H9 (cell line): Measurements from ENCODE around the gene FBLN2. TPM values are rescaled to one million over a fixed set of nuclear protein-coding genes. Genes with fewer than 3 reads are reported as not detected.

Experiments
- DNase-seq: peaks from one replicate; pipeline ENCODE4 v3.0.0-alpha.2; 2017
- H2AFZ ChIP-seq: one replicate; pipeline ENCODE4 v1.6.1; 2013; ENCODE audit warnings: mild to moderate bottlenecking, low read length, control low read depth, moderate library complexity
- H2AK5ac ChIP-seq: 2 replicates; pipeline ENCODE4 v1.6.1; 2013; ENCODE audit warnings: low read length, control low read depth, mixed read lengths; ENCODE audit not compliant: insufficient read length
- H2BK120ac ChIP-seq: one replicate; pipeline ENCODE4 v1.6.1; 2013; ENCODE audit warnings: low read depth, mild to moderate bottlenecking, low read length, control low read depth, inconsistent platforms; ENCODE audit not compliant: poor library complexity, severe bottlenecking
- H2BK12ac ChIP-seq: 2 replicates; pipeline ENCODE4 v1.6.1; 2013; ENCODE audit warnings: low read length, control low read depth, mixed read lengths, low read depth; ENCODE audit not compliant: insufficient read length
- H2BK15ac ChIP-seq: 2 replicates; pipeline ENCODE4 v1.6.1; 2013; ENCODE audit warnings: low read depth, low read length, control low read depth
- H2BK20ac ChIP-seq: one replicate; pipeline ENCODE4 v1.6.1; 2013; ENCODE audit warnings: low read depth, mild to moderate bottlenecking, low read length, control low read depth, inconsistent platforms; ENCODE audit not compliant: poor library complexity, severe bottlenecking
- H2BK5ac ChIP-seq: 2 replicates; pipeline ENCODE4 v1.6.1; 2013; ENCODE audit warnings: low read length, control low read depth, mixed read lengths; ENCODE audit not compliant: insufficient read length
- H3K14ac ChIP-seq: 2 replicates; pipeline ENCODE4 v1.6.1; 2013; ENCODE audit warnings: low read length, control low read depth; ENCODE audit not compliant: insufficient read depth
- H3K18ac ChIP-seq: 2 replicates; pipeline ENCODE4 v1.6.1; 2013; ENCODE audit warnings: low read depth, mild to moderate bottlenecking, mixed read lengths, low read length, control low read depth; ENCODE audit not compliant: insufficient read length
- H3K23ac ChIP-seq: 2 replicates; pipeline ENCODE4 v1.6.1; 2013; ENCODE audit warnings: low read length, control low read depth, mixed read lengths, low read depth; ENCODE audit not compliant: insufficient read length
- H3K23me2 ChIP-seq: 2 replicates; pipeline ENCODE4 v1.6.1; 2013; ENCODE audit warnings: low read depth, mild to moderate bottlenecking, mixed read lengths, low read length, control low read depth; ENCODE audit not compliant: insufficient read length, poor library complexity, severe bottlenecking
- H3K27ac ChIP-seq: 2 replicates; pipeline ENCODE4 v1.5.1; 2013; ENCODE audit warnings: low read length, control low read depth, mixed read lengths, low read depth; ENCODE audit not compliant: insufficient read length
- H3K27me3 ChIP-seq: 2 replicates; pipeline ENCODE4 v1.6.1; 2013; ENCODE audit warnings: low read length, control low read depth, inconsistent platforms; ENCODE audit not compliant: insufficient read depth
- H3K4ac ChIP-seq: 2 replicates; pipeline ENCODE4 v1.6.1; 2013; ENCODE audit warnings: low read depth, mild to moderate bottlenecking, control low read depth, inconsistent platforms, low read length, moderate library complexity
- H3K4me1 ChIP-seq: 2 replicates; pipeline ENCODE4 v1.6.1; 2013; ENCODE audit warnings: low read length, control low read depth, inconsistent platforms; ENCODE audit not compliant: insufficient read depth
- H3K4me2 ChIP-seq: 2 replicates; pipeline ENCODE4 v1.6.1; 2013; ENCODE audit warnings: low read length, control low read depth, mixed read lengths; ENCODE audit not compliant: insufficient read length, insufficient read depth
- H3K56ac ChIP-seq: 2 replicates; pipeline ENCODE4 v1.6.1; 2013; ENCODE audit warnings: low read depth, mild to moderate bottlenecking, mixed read lengths, low read length, control low read depth; ENCODE audit not compliant: insufficient read length
- H3K79me1 ChIP-seq: 2 replicates; pipeline ENCODE4 v1.6.1; 2013; ENCODE audit warnings: low read depth, mild to moderate bottlenecking, moderate library complexity, low read length, control low read depth, inconsistent platforms; ENCODE audit not compliant: insufficient read depth, poor library complexity, severe bottlenecking
- H3K79me2 ChIP-seq: 2 replicates; pipeline ENCODE4 v1.6.1; 2013; ENCODE audit warnings: low read length, control low read depth, inconsistent platforms; ENCODE audit not compliant: insufficient read depth
- H3K9ac ChIP-seq: 2 replicates; pipeline ENCODE4 v1.6.1; 2013; ENCODE audit warnings: low read length, control low read depth, mixed read lengths; ENCODE audit not compliant: insufficient read length; ENCODE audit errors: extremely low read depth
- H3K9me3 ChIP-seq: one replicate; pipeline ENCODE4 v1.6.1; 2013; ENCODE audit warnings: low read depth, low read length, inconsistent platforms; ENCODE audit not compliant: control insufficient read depth
- H3T11ph ChIP-seq: one replicate; pipeline ENCODE4 v1.6.1; 2013; ENCODE audit warnings: mild to moderate bottlenecking, low read length, control low read depth, inconsistent platforms
- H4K20me1 ChIP-seq: one replicate; pipeline ENCODE4 v1.6.1; 2013; ENCODE audit not compliant: control insufficient read depth, insufficient read length, insufficient read depth
- H4K5ac ChIP-seq: 2 replicates; pipeline ENCODE4 v1.6.1; 2013; ENCODE audit warnings: low read depth, mild to moderate bottlenecking, mixed read lengths, low read length, control low read depth; ENCODE audit not compliant: insufficient read length
- H4K8ac ChIP-seq: replicated peaks from 2 replicates; pipeline ENCODE4 v1.6.1; 2013; ENCODE audit warnings: low read length, control low read depth, mixed read lengths, low read depth; ENCODE audit not compliant: insufficient read length
- H4K91ac ChIP-seq: 2 replicates; pipeline ENCODE4 v1.6.1; 2013; ENCODE audit warnings: low read depth, mild to moderate bottlenecking, moderate library complexity, mixed read lengths, low read length, control low read depth; ENCODE audit not compliant: insufficient read length
- H3K27ac Mint-ChIP-seq, 3 experiments: 2 replicates in 2 of 3; 3 replicates in 1 of 3; pipeline ENCODE4 v1.8.0; 2020 to 2021; ENCODE audit warnings: mixed read lengths in 3 of 3, mild to moderate bottlenecking in 1 of 3, moderate library complexity in 1 of 3
- H3K27me3 Mint-ChIP-seq: 2 replicates; pipeline ENCODE4 v1.8.0; 2021; ENCODE audit warnings: low read depth, mild to moderate bottlenecking, moderate library complexity, mixed read lengths
- H3K36me3 Mint-ChIP-seq, 3 experiments: 2 replicates in 2 of 3; 3 replicates in 1 of 3; pipeline ENCODE4 v1.8.0; 2020 to 2021; ENCODE audit warnings: low read depth in 3 of 3, mixed read lengths in 3 of 3; ENCODE audit not compliant: insufficient read depth in 1 of 3
- H3K4me1 Mint-ChIP-seq, 2 experiments: 2 replicates each; pipeline ENCODE4 v1.8.0; 2020; ENCODE audit warnings: mixed read lengths in 2 of 2
- H3K4me3 Mint-ChIP-seq, 2 experiments: 2 replicates in 1 of 2; 3 replicates in 1 of 2; pipeline ENCODE4 v1.8.0; 2020 to 2021; ENCODE audit warnings: mild to moderate bottlenecking in 2 of 2, mixed read lengths in 2 of 2, moderate library complexity in 1 of 2
- H3K9me3 Mint-ChIP-seq, 2 experiments: 2 replicates in 1 of 2; 3 replicates in 1 of 2; pipeline ENCODE4 v1.8.0; 2020; ENCODE audit warnings: mild to moderate bottlenecking in 2 of 2, mixed read lengths in 2 of 2, moderate library complexity in 1 of 2
- WGBS: extraction: QIAGEN DNeasy Blood & Tissue Kit; methylation state at CpG from one replicate; pipeline ENCODE4 v1.1.7; 2013; ENCODE audit warnings: missing lambda C conversion rate, low lambda C conversion rate, mixed read lengths; ENCODE audit not compliant: insufficient read length; ENCODE audit errors: extremely low coverage; 5-methylcytosine and 5-hydroxymethylcytosine counted together
- total RNA-seq: library from RNA; stranded (reverse); gene quantifications from 2 replicates; pipeline ENCODE4 v1.2.1, GENCODE V29; 2021
- TF ChIP-seq, protein P1 (sequence below): fragments of 200-600 bp; sonication (generic); conservative IDR thresholded peaks from 3 replicates; pipeline ENCODE4 v1.8.0; 2021; ENCODE audit warnings: antibody characterized with exemption, mild to moderate bottlenecking

FBLN2 gene
- total RNA-seq, 1 experiment from 2014 or later = 11.8 TPM

DNA sequence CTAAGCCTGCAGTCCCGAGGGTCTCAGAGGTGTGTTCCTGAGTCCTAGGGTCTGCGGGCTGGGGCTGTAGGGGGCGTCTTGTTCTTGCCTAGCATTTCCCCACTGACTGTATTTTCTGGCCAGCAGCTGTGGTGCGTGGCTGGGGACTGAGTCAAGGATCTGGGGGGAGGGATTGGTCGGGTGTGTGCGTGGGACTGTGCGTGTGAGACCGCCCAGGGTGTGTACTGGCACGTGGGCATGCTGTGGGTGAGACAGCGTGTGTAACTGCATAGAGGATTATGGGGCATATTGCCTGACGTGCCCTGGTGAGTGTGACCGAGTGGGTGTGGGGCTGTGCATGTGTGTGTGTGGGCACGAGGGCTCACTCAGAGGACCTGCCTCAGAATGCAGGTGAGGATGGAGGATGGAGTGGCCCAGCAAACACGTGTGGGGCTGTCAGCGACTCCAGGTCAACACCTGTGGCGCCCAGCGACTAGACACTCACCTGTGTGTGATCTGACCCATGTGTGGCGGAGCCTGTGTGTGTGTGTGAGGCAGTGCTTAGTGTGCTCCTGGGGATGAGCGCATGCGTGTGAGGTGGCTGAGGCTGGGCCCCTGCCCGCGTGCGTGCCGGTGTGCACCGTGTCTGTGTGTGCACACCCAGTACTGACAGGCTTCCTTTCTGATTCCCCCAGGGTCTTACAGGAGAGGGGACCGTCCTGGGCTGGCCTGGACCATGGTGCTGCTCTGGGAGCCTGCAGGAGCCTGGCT lies 20.9 kb downstream of the FBLN2 start:
- Mint-ChIP-seq H3K27ac (0 out of 7 replicates have a peak overlapping the region, but pooled peaks of 2 of the 3 experiments have one; percentile 29 to 37), H3K4me1 (peaks cover 12 to 17% of the 10 kb centered on the region in 2 experiments), H3K4me3 (no peak overlapping the region), H3K9me3 (no peaks in the 10 kb centered on the region), H3K27me3 (no peaks in the 10 kb centered on the region), H3K36me3 (no peaks in the 10 kb centered on the region)
- Histone ChIP-seq H3K27ac (no peak overlapping the region), H2BK120ac (no peak overlapping the region), H3K9ac (no peak overlapping the region), H3K27me3 (no peaks in the 10 kb centered on the region), H2BK12ac (no peak overlapping the region), H3K14ac (no peak overlapping the region), H3K4me1 (no peaks in the 10 kb centered on the region; the same call in 1 of the 2 replicates), H3K23me2 (no peaks in the 10 kb centered on the region), H4K8ac (no peak overlapping the region), H3T11ph (no peak overlapping the region), H3K4me2 (no peak overlapping the region), H2BK20ac (no peak overlapping the region), H2AFZ (no peak overlapping the region), H3K18ac (no peak overlapping the region), H4K20me1 (no peaks in the 10 kb centered on the region), H3K23ac (no peak overlapping the region), H4K91ac (no peak overlapping the region), H3K79me1 (no peaks in the 10 kb centered on the region), H3K56ac (no peak overlapping the region), H3K79me2 (no peaks in the 10 kb centered on the region), H4K5ac (no peak overlapping the region), H2BK15ac (no peak overlapping the region), H3K9me3 (no peaks in the 10 kb centered on the region), H3K4ac (no peak overlapping the region), H2BK5ac (no peak overlapping the region), H2AK5ac (no peak overlapping the region)
- no peak for DNase-seq
- TF ChIP-seq, protein P1, sequence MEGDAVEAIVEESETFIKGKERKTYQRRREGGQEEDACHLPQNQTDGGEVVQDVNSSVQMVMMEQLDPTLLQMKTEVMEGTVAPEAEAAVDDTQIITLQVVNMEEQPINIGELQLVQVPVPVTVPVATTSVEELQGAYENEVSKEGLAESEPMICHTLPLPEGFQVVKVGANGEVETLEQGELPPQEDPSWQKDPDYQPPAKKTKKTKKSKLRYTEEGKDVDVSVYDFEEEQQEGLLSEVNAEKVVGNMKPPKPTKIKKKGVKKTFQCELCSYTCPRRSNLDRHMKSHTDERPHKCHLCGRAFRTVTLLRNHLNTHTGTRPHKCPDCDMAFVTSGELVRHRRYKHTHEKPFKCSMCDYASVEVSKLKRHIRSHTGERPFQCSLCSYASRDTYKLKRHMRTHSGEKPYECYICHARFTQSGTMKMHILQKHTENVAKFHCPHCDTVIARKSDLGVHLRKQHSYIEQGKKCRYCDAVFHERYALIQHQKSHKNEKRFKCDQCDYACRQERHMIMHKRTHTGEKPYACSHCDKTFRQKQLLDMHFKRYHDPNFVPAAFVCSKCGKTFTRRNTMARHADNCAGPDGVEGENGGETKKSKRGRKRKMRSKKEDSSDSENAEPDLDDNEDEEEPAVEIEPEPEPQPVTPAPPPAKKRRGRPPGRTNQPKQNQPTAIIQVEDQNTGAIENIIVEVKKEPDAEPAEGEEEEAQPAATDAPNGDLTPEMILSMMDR = no peak
- no CpG with 5 or more reads among the region's 26 CpGs for WGBS
